Spleen (tissue), 11 donors: ENCODE measurements around the gene TMEM43. TPM values are rescaled to one million over a fixed set of nuclear protein-coding genes. Genes with fewer than 3 reads are reported as not detected.

Experiments
- DNase-seq: peaks from one replicate; pipeline ENCODE4 v3.0.0-alpha.2; 2020
- H3K27ac ChIP-seq, 8 donors: fragments of 200-600 bp; sonication (generic) in 7 of 8; 1 replicate in 4 of 8; 2 replicates in 4 of 8; pipeline versions ENCODE4 v1.5.0 to v1.8.0; 2016 to 2021; ENCODE audit warnings: inconsistent platforms in 4 of 8, mild to moderate bottlenecking in 4 of 8, moderate library complexity in 1 of 8
- H3K27me3 ChIP-seq, 7 donors: fragments of 200-600 bp; sonication (generic) in 6 of 7; replicated peaks in 1 of 7; 1 replicate in 4 of 7; 2 replicates in 3 of 7; pipeline versions ENCODE4 v1.5.0 to v1.8.0; 2016 to 2021; ENCODE audit warnings: inconsistent platforms in 3 of 7, mild to moderate bottlenecking in 1 of 7
- H3K36me3 ChIP-seq, 6 donors: fragments of 200-600 bp; sonication (generic) in 5 of 6; 1 replicate in 4 of 6; 2 replicates in 2 of 6; pipeline versions ENCODE4 v1.5.0 to v1.8.0; 2016 to 2021; ENCODE audit warnings: inconsistent platforms in 2 of 6
- H3K4me1 ChIP-seq, 6 donors: fragments of 200-600 bp; sonication (generic) in 5 of 6; 1 replicate in 3 of 6; 2 replicates in 3 of 6; pipeline versions ENCODE4 v1.5.0 to v1.8.0; 2016 to 2021; ENCODE audit warnings: inconsistent platforms in 3 of 6
- H3K4me3 ChIP-seq, 8 donors: fragments of 200-600 bp; sonication (generic) in 7 of 8; 1 replicate in 4 of 8; 2 replicates in 4 of 8; pipeline versions ENCODE4 v1.5.0 to v1.8.0; 2016 to 2021; ENCODE audit warnings: inconsistent platforms in 4 of 8, mild to moderate bottlenecking in 4 of 8, moderate library complexity in 2 of 8
- H3K9me3 ChIP-seq, 8 donors: fragments of 200-600 bp; sonication (generic) in 7 of 8; 1 replicate in 4 of 8; 2 replicates in 4 of 8; pipeline versions ENCODE4 v1.5.0 to v1.8.0; 2016 to 2021; ENCODE audit warnings: inconsistent platforms in 4 of 8
- POLR2A ChIP-seq, 3 donors: fragments of 450-650 bp; IDR thresholded peaks; one replicate each; pipeline ENCODE4 v1.5.1; 2017; ENCODE audit warnings: antibody characterized with exemption in 3 of 3, mild to moderate bottlenecking in 1 of 3
- POLR2AphosphoS5 ChIP-seq, 3 donors: sonication (generic); formaldehyde crosslinking; IDR thresholded peaks; one replicate each; pipeline ENCODE4 v1.5.1; 2017; ENCODE audit warnings: antibody characterized with exemption in 3 of 3
- WGBS, 5 donors: extraction: QIAGEN DNeasy Blood & Tissue Kit in 3 of 5; methylation state at CpG; one replicate each; pipeline versions ENCODE4 v1.1.5 to v1.1.7; 2013 to 2018; 5-methylcytosine and 5-hydroxymethylcytosine counted together
- intact Hi-C: fragments of 100-400 bp; cut with DNase I; formaldehyde crosslinking; loops from one replicate; pipeline ENCODE4 v1.15.0; 2023; ENCODE audit warnings: low total_unique reads
- polyA plus RNA-seq, 3 donors: library from polyadenylated mRNA; stranded (reverse); fragments of 200-250 nt; gene quantifications; one replicate each; pipeline ENCODE4 v1.2.1, GENCODE V29; 2013
- total RNA-seq, 7 donors: library from RNA; depleted of rRNA in 3 of 7; stranded (reverse); fragments of >200 nt in 3 of 7; fragmentation: NEBNext Ultra II Directional in 4 of 7; extraction: Animal tissue kit (Norgen Biotek cat#: 25700) in 4 of 7; gene quantifications; one replicate each; pipeline versions ENCODE4 v1.1.0 to v1.2.1, GENCODE V29; 2016 to 2021
- TF ChIP-seq, protein P1 (sequence below), 11 experiments: fragments of 200-600 bp in 7 of 11; fragments of 450-650 bp in 4 of 11; sonication (generic) in 4 of 11; IDR thresholded peaks in 8 of 11; conservative IDR thresholded peaks in 3 of 11; 1 replicate in 7 of 11; 2 replicates in 4 of 11; pipeline versions ENCODE4 v1.4.0 to v1.8.0; 2016 to 2021; ENCODE audit warnings: antibody characterized with exemption in 11 of 11, inconsistent platforms in 4 of 11, mild to moderate bottlenecking in 1 of 11
- donor health status: healthy with polysubstance abuse.
- donor health status: DM: no; HTN: no; CAD: no; lungs with moderate emphysema.
- donor health status: DM: no; HTN: no; CAD: no.
- donor health status: Bipolar disorder and iron deficiency.
- donor health status: healthy.
- donor health status: DM: no; HTN: no; CAD: no.
- donor health status: DM: yes; HTN: yes; CAD: no.

Gene TMEM43
- total and polyA plus RNA-seq, 10 donors = 18.7 to 64.2 (median 44.5) TPM

GRCh38 chr3:14183015-14183577, 58.2 kb downstream of the TMEM43 start:
- Histone ChIP-seq H3K9me3 (no peaks in the 10 kb centered on the region), H3K27ac (no peak overlapping the region), H3K27me3 (no peaks in the 10 kb centered on the region), H3K4me1 (peaks cover 7 to 60% (median 19%) of the 10 kb centered on the region in 6 donors), H3K4me3 (no peak overlapping the region), H3K36me3 (peaks cover 0 to 72% (median 60%) of the 10 kb centered on the region in 6 donors)
- 66 to 79% (median 71%) methylated on average over 2 of the region's 2 CpGs for WGBS, 5 donors
- TF ChIP-seq POLR2AphosphoS5 (IDR thresholded peaks at IDR 0.05) (no peak), POLR2A (IDR thresholded peaks at IDR 0.05) (no peak)
- TF ChIP-seq, protein P1, sequence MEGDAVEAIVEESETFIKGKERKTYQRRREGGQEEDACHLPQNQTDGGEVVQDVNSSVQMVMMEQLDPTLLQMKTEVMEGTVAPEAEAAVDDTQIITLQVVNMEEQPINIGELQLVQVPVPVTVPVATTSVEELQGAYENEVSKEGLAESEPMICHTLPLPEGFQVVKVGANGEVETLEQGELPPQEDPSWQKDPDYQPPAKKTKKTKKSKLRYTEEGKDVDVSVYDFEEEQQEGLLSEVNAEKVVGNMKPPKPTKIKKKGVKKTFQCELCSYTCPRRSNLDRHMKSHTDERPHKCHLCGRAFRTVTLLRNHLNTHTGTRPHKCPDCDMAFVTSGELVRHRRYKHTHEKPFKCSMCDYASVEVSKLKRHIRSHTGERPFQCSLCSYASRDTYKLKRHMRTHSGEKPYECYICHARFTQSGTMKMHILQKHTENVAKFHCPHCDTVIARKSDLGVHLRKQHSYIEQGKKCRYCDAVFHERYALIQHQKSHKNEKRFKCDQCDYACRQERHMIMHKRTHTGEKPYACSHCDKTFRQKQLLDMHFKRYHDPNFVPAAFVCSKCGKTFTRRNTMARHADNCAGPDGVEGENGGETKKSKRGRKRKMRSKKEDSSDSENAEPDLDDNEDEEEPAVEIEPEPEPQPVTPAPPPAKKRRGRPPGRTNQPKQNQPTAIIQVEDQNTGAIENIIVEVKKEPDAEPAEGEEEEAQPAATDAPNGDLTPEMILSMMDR (IDR thresholded peaks at IDR 0.05 in 8 of 11, conservative IDR thresholded peaks at IDR 0.05 in 3 of 11) = no peak
- intact Hi-C loops = no loop called here
- DNase-seq = no peak

- Histone ChIP-seq H3K36me3 (peaks cover 0 to 90% (median 59%) of the 10 kb centered on the region in 6 donors), H3K27me3 (no peaks in the 10 kb centered on the region), H3K4me3 (no peak overlapping the region), H3K9me3 (peaks cover 0 to 5% (median 0%) of the 10 kb centered on the region in 8 donors), H3K27ac (no peak overlapping the region), H3K4me1 (peaks cover 0 to 39% (median 5%) of the 10 kb centered on the region in 6 donors)
- 87 to 95% (median 94%) methylated on average over 5 of the region's 5 CpGs for WGBS, 5 donors
- TF ChIP-seq POLR2AphosphoS5 (IDR thresholded peaks at IDR 0.05) (no peak), POLR2A (IDR thresholded peaks at IDR 0.05) (no peak)
- TF ChIP-seq, protein P1 (IDR thresholded peaks at IDR 0.05 in 8 of 11, conservative IDR thresholded peaks at IDR 0.05 in 3 of 11) = no peak
- no peak for DNase-seq
- intact Hi-C loops = no loop called here
These were observed 62.1 kb downstream of the TMEM43 start for GRCh38 chr3:14186854-14187458.

- H3K9me3 ChIP-seq = peaks cover 0 to 5% (median 0%) of the 10 kb centered on the region in 8 donors
- intact Hi-C loops = no loop called here
- no peak for DNase-seq
- H3K27ac ChIP-seq = no peak overlapping the region
- 65 to 77% (median 70%) methylated on average over 4 of the region's 4 CpGs for WGBS, 5 donors
- no peaks in the 10 kb centered on the region for H3K27me3 ChIP-seq
- TF ChIP-seq POLR2A (IDR thresholded peaks at IDR 0.05) (no peak), POLR2AphosphoS5 (IDR thresholded peaks at IDR 0.05) (no peak)
- TF ChIP-seq, protein P1 (IDR thresholded peaks at IDR 0.05 in 8 of 11, conservative IDR thresholded peaks at IDR 0.05 in 3 of 11) = no peak
- H3K36me3 ChIP-seq = peaks cover 0 to 78% (median 48%) of the 10 kb centered on the region in 6 donors
- H3K4me3 ChIP-seq = no peak overlapping the region
- peaks cover 0 to 27% (median 1%) of the 10 kb centered on the region in 6 donors for H3K4me1 ChIP-seq
These were observed 63.3 kb downstream of the TMEM43 start for GRCh38 chr3:14188041-14188754.

Other genes with a start within 250 kb of the TMEM43 start
- gene WNT7A, start 245.0 kb upstream of the TMEM43 start, total RNA-seq = 1 to 10 TPM; 1.4 to 6.3 (median 2.4) TPM
- gene WNT7A, start 245.0 kb upstream of the TMEM43 start, polyA plus RNA-seq = 1 to 10 TPM in 1 of 3 donors, under 1 TPM in 2; 0.52 to 1.1 (median 0.59) TPM
- gene CHCHD4, start 182 bp upstream of the TMEM43 start, total RNA-seq = 10 to 100 TPM in 3 of 7 donors, 1 to 10 TPM in 4; 8.5 to 17.1 (median 9.5) TPM
- 10 to 100 TPM in 2 of 3 donors, 1 to 10 TPM in 1; 8.4 to 14.1 (median 12.1) TPM for gene CHCHD4, start 182 bp upstream of the TMEM43 start, polyA plus RNA-seq
- 10 to 100 TPM; 31.5 to 65.6 (median 51.3) TPM for gene XPC, start 53.5 kb downstream of the TMEM43 start, total RNA-seq
- 10 to 100 TPM; 16.1 to 25.0 (median 23.2) TPM for gene XPC, start 53.5 kb downstream of the TMEM43 start, polyA plus RNA-seq
- gene LSM3, start 53.8 kb downstream of the TMEM43 start, total RNA-seq = 10 to 100 TPM in 2 of 7 donors, 1 to 10 TPM in 5; 7.5 to 13.2 (median 9.4) TPM
- 10 to 100 TPM in 2 of 3 donors, 1 to 10 TPM in 1; 9.8 to 15.8 (median 14.4) TPM for gene LSM3, start 53.8 kb downstream of the TMEM43 start, polyA plus RNA-seq